EH (cell line): ENCODE measurements around the gene PGM3.
A peak's percentile ranks its signal among the peaks of the same experiment; 100 is the strongest.

Source experiments
- DNase-seq: peaks from one replicate; pipeline ENCODE4 v3.0.0-alpha.2; 2015; ENCODE audit warnings: low read depth

Gene PGM3

GRCh38 chr6:83183082-83183828 lies 9.8 kb downstream of the PGM3 start:
- DNase-seq: peak; percentile 99

GRCh38 chr6:83182114-83182513 lies 11.0 kb downstream of the PGM3 start:
- no peak for DNase-seq

GRCh38 chr6:83180426-83180950 lies 12.6 kb downstream of the PGM3 start:
- no peak for DNase-seq

- peak; percentile 31 for DNase-seq
Observed at GRCh38 chr6:83176246-83176645, 16.8 kb downstream of the PGM3 start.

- peak; percentile 37 for DNase-seq
Observed at GRCh38 chr6:83169511-83169910, 23.6 kb downstream of the PGM3 start.

GRCh38 chr6:83169106-83169505 lies 24.0 kb downstream of the PGM3 start:
- no peak for DNase-seq

- no peak for DNase-seq
Observed at GRCh38 chr6:83168556-83168955, 24.5 kb downstream of the PGM3 start.

- no peak for DNase-seq
Observed at GRCh38 chr6:83167726-83168278, 25.3 kb downstream of the PGM3 start.

GRCh38 chr6:83160167-83160566 lies 32.9 kb downstream of the PGM3 start:
- DNase-seq: no peak

- DNase-seq: no peak
Observed at GRCh38 chr6:83155794-83156193, 37.3 kb downstream of the PGM3 start.

- peak; percentile 8 for DNase-seq
Observed at GRCh38 chr6:83153883-83154521, 39.1 kb downstream of the PGM3 start.

GRCh38 chr6:83152913-83153312 lies 40.2 kb downstream of the PGM3 start:
- DNase-seq: no peak

GRCh38 chr6:83151114-83151513 lies 42.0 kb downstream of the PGM3 start:
- DNase-seq: peak; percentile 41

GRCh38 chr6:83138758-83139157 lies 54.3 kb downstream of the PGM3 start:
- no peak for DNase-seq

GRCh38 chr6:83138118-83138722 lies 54.8 kb downstream of the PGM3 start:
- DNase-seq: no peak

- no peak for DNase-seq
Observed at GRCh38 chr6:83132121-83132520, 60.9 kb downstream of the PGM3 start.

GRCh38 chr6:83127976-83128375 lies 65.1 kb downstream of the PGM3 start:
- peak; percentile 66 for DNase-seq

- DNase-seq: no peak
Observed at GRCh38 chr6:83127258-83127657, 65.8 kb downstream of the PGM3 start.

GRCh38 chr6:83126807-83127206 lies 66.3 kb downstream of the PGM3 start:
- no peak for DNase-seq

- no peak for DNase-seq
Observed at GRCh38 chr6:83126223-83126622, 66.8 kb downstream of the PGM3 start.

GRCh38 chr6:83125425-83125824 lies 67.6 kb downstream of the PGM3 start:
- no peak for DNase-seq

- no peak for DNase-seq
Observed at GRCh38 chr6:83124553-83124952, 68.5 kb downstream of the PGM3 start.
